ENCODE measurements around the gene PSMA2.

- TF ChIP-seq, protein P1, sequence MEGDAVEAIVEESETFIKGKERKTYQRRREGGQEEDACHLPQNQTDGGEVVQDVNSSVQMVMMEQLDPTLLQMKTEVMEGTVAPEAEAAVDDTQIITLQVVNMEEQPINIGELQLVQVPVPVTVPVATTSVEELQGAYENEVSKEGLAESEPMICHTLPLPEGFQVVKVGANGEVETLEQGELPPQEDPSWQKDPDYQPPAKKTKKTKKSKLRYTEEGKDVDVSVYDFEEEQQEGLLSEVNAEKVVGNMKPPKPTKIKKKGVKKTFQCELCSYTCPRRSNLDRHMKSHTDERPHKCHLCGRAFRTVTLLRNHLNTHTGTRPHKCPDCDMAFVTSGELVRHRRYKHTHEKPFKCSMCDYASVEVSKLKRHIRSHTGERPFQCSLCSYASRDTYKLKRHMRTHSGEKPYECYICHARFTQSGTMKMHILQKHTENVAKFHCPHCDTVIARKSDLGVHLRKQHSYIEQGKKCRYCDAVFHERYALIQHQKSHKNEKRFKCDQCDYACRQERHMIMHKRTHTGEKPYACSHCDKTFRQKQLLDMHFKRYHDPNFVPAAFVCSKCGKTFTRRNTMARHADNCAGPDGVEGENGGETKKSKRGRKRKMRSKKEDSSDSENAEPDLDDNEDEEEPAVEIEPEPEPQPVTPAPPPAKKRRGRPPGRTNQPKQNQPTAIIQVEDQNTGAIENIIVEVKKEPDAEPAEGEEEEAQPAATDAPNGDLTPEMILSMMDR (IDR thresholded peaks at IDR 0.05), result no peak
- TF ChIP-seq POLR2A (IDR thresholded peaks at IDR 0.05), result no peak
Measured at GRCh38 chr7:42877862-42878261, 54.1 kb downstream of the PSMA2 start.
